HG02973 (cell line): Measurements from ENCODE around the gene FXYD1.

Experiments
- ATAC-seq: cut with Tn5 transposase; IDR thresholded peaks from one replicate; pipeline ENCODE4 v1.9.1; 2021; ENCODE audit warnings: moderate library complexity; ENCODE audit not compliant: unreplicated experiment

The FXYD1 gene

GRCh38 chr19:35106898-35107541 is 31.6 kb upstream of the FXYD1 start:
- ATAC-seq = no peak

GRCh38 chr19:35107545-35107944 is 31.1 kb upstream of the FXYD1 start:
- ATAC-seq = no peak

GRCh38 chr19:35108730-35109129 is 29.9 kb upstream of the FXYD1 start:
- no peak for ATAC-seq

- no peak for ATAC-seq
These were observed 29.1 kb upstream of the FXYD1 start for GRCh38 chr19:35109395-35110112.

- no peak for ATAC-seq
These were observed 27.6 kb upstream of the FXYD1 start for GRCh38 chr19:35110974-35111373.

- no peak for ATAC-seq
These were observed 25.5 kb upstream of the FXYD1 start for GRCh38 chr19:35112995-35113688.

- ATAC-seq = no peak
These were observed 24.1 kb upstream of the FXYD1 start for GRCh38 chr19:35114353-35115176.

- ATAC-seq = no peak
These were observed 23.3 kb upstream of the FXYD1 start, which contains the start of gene FXYD3 for GRCh38 chr19:35115177-35115951. TSS of gene FXYD3 (plus strand) at chr19:35115823. CDS start at chr19:35119377, 3,554 bp downstream.

- no peak for ATAC-seq
These were observed 22.4 kb upstream of the FXYD1 start for GRCh38 chr19:35116072-35116801.

GRCh38 chr19:35117116-35117515 is 21.5 kb upstream of the FXYD1 start:
- no peak for ATAC-seq

- no peak for ATAC-seq
These were observed 20.8 kb upstream of the FXYD1 start for GRCh38 chr19:35117799-35118198.

- ATAC-seq = no peak
These were observed 20.2 kb upstream of the FXYD1 start for GRCh38 chr19:35118268-35119020.

- no peak for ATAC-seq
These were observed 19.5 kb upstream of the FXYD1 start for GRCh38 chr19:35119091-35119490.

GRCh38 chr19:35119578-35120155 is 19.0 kb upstream of the FXYD1 start:
- no peak for ATAC-seq

GRCh38 chr19:35120492-35120891 is 18.1 kb upstream of the FXYD1 start:
- ATAC-seq = no peak

- no peak for ATAC-seq
These were observed 17.7 kb upstream of the FXYD1 start for GRCh38 chr19:35120898-35121297.

- no peak for ATAC-seq
These were observed 15.7 kb upstream of the FXYD1 start for GRCh38 chr19:35122687-35123551.

- no peak for ATAC-seq
These were observed 15.1 kb upstream of the FXYD1 start for GRCh38 chr19:35123573-35123972.
